ENCODE results near the gene FMNL2.

Gene FMNL2

GRCh38 chr2:152651834-152652233, 316.9 kb downstream of the FMNL2 start:
- no peak for DNase-seq (ENCODE audit: low read depth)

GRCh38 chr2:152655880-152656279, 320.9 kb downstream of the FMNL2 start:
- DNase-seq (ENCODE audit: low read depth) = no peak

- no peak for DNase-seq (ENCODE audit: low read depth)
Measured at GRCh38 chr2:152657043-152657442, 322.1 kb downstream of the FMNL2 start.

- DNase-seq (ENCODE audit: low read depth) = no peak
Measured at GRCh38 chr2:152658221-152658620, 323.2 kb downstream of the FMNL2 start.

GRCh38 chr2:152661076-152661475, 326.1 kb downstream of the FMNL2 start:
- DNase-seq (ENCODE audit: low read depth) = no peak

DNA sequence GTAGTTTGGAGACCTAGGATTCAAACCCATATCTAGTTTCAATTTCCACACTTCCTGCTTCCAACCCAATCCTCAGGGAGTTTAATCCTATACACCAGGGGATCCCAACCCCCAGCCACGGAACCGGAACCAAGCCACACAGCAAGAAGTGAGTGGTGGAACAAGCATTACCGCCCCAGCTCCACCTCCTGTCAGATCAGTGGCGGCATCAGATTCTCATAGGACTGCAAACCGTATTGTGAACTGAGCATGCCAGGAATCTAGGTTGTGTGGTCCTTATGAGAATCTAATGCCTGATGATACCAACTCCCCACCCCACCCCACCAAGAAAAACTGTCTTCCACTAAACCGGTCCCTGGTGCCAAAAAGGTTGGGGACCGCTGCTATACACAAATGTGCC, 329.8 kb downstream of the FMNL2 start:
- DNase-seq (ENCODE audit: low read depth) = no peak

DNA sequence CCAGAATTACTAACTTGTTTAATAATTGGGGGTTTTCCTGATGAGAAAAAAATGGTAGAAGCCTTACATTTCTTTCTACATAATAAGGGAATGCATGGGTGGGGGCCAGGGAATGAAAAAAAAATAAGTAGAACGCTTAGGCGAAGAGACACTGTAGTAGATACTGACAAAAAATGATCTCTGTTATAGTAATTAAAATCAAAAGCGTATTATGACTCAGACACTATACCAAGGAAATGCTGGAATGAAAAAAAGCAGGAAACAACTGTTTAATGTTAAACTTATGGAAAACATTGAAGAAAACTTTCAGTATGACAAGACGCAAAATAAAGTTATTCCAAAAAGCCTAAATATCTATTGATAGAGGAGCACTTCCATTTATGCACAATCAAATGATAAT, 339.4 kb downstream of the FMNL2 start:
- DNase-seq (ENCODE audit: low read depth) = no peak

- no peak for DNase-seq (ENCODE audit: low read depth)
Measured at GRCh38 chr2:152676461-152676860, 341.5 kb downstream of the FMNL2 start.

DNA sequence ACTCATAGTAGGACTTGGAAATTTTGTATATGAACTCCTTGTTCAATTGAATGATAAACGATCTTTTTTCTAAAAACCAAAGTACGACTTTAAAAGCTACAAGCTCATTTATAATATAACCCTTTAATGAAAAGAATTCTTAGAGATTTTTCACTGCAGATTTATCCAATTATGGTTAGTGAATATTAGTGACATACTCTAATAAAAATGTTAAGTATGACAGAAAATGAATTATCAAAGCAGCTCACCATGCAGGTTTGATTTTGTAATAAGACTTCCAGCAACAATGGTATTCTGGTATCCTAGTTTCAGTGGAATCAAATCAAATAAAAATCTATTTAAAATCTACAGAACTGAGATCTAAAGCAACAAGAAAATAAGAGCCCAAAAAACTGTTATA, 343.8 kb downstream of the FMNL2 start:
- no peak for DNase-seq (ENCODE audit: low read depth)

DNA sequence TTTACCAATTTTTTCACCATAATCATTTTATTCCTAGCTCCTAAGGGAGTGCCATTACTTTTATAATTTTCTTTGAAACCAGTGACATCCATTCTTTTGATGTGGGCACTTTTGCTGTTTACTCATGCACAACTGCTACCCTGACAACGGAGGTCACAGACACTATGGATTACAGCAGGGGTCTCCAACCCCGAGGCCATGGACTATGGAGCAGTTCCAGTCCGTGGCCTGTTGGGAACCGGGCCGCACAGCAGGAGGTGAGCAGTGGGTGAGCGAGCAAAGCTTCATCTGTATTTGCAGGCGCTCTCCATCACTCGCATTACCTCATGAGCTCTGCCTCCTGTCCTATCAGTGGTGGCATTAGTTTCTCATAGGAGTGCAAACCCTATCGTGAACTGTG, 347.7 kb downstream of the FMNL2 start:
- DNase-seq (ENCODE audit: low read depth) = no peak

DNA sequence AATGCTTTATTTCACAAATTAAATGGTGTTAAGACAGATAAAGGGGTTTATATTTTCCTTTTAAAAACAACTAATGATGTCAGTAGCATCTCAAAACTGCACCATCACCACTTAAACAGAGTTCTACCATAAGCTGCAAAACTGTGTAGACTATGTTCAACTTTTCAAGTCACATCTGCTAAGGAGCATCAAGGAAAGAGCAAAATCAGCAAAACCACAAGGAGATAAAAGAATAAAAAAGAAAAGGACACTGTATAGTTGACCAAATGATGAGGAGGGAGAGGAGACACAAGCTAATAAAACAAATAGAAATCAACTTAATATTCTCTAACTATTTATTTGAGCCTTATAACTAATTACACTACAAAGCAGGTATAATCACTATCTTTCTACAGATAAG, 348.4 kb downstream of the FMNL2 start:
- no peak for DNase-seq (ENCODE audit: low read depth)

DNA sequence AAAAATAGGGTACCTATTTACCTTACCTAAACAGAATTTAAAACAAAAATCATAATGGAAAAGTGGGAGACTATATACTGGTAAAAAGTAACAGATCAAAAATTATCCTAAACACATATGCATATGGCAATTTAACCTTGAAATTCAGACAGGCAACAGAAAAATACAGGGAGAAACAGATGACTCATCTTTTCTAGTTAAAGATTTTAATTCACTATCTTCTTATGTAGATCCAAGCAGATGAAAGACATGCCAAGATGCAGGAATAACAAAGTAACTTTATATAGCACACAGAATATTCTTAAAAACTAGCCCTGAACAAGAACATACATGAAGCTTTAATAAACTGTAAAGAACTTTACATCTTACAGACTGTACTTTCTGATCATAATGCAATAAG, 351.3 kb downstream of the FMNL2 start:
- DNase-seq (ENCODE audit: low read depth) = no peak

- DNase-seq (ENCODE audit: low read depth) = no peak
Measured at GRCh38 chr2:152693033-152693432, 358.1 kb downstream of the FMNL2 start.

DNA sequence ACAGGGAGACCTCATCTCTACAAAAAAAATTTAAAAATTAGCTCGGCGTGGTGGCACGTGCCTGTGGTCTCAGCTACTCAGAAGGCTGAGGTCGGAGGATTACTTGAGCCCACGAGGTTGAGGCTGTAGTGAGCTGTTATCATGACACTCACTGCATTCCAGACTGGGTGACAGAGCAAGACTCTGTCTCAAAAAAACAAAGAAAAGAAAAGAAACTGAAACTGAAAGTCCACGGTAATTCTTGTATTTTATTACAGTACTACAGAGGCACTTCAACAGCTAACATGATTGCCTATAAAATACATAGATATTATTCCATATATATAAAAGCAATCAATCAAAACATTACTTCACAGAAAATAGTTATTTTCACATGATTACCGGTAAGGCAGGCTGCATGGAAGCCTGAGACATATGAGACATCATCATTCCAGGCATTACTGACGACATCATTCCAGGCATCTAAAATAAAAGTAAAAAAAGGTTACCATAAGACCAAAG, 359.2 kb downstream of the FMNL2 start:
- peak; percentile 18 for DNase-seq (ENCODE audit: low read depth)

DNA sequence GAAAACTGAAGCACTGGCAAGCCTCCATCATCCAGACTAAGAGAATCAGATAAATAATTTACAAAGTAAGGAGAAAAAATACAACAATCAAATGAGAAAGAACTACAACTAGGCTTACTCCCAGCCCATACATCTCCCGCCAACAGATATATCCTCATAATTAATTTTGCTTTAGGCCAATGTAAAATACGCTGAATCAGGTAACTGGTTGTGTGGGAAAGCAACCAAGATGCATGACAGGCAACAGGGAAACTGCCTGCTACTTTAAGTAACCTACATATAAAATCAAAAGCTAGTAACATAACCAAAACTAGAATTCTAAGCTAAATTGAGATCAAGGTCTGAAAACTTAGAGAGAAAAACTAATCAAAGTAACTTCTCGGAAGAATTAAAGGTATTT, 360.8 kb downstream of the FMNL2 start:
- DNase-seq (ENCODE audit: low read depth) = no peak

DNA sequence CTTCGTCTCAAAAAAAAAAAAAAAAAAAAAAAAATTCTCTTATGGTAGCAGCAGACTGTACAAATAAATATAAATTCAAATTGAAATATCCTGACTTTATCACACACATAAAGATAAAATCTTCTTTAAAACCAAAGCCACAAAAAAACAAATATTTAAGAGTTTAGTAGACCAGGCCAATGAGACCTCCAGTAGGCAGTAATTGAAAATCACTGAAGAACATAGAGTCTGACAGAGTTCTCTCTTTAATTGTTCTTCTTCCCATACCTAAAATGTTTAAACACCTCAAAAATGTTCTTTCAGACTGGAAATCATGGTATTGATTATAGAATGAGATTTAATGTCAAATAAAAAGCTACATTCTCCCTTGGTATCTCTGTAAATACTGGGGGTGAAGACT, 361.5 kb downstream of the FMNL2 start:
- DNase-seq (ENCODE audit: low read depth) = no peak
